VCaP (cell line): Measurements from ENCODE around the gene USP20.
A peak's percentile ranks its signal among the peaks of the same experiment; 100 is the strongest.

ENCODE experiments used
- H3K27ac ChIP-seq: fragments of 450-650 bp; 2 replicates; pipeline ENCODE4 v1.5.1; 2017
- CTCF ChIP-seq: fragments of 450-650 bp; conservative IDR thresholded peaks from 2 replicates; pipeline ENCODE4 v1.5.1; 2017; ENCODE audit warnings: mild to moderate bottlenecking, moderate library complexity

USP20 gene

GRCh38 chr9:129879991-129880653, 44.9 kb downstream of the USP20 start:
- no peak overlapping the region for H3K27ac ChIP-seq
- no peak for TF ChIP-seq CTCF

- TF ChIP-seq CTCF, result no peak
- H3K27ac ChIP-seq, result no peak overlapping the region
These were observed 45.6 kb downstream of the USP20 start for GRCh38 chr9:129880654-129881546.

- no peak for TF ChIP-seq CTCF
- H3K27ac ChIP-seq, result no peak overlapping the region
These were observed 46.5 kb downstream of the USP20 start for GRCh38 chr9:129881547-129882324.

GRCh38 chr9:129884220-129885017, 49.2 kb downstream of the USP20 start:
- H3K27ac ChIP-seq, result peak overlapping the region; percentile 91
- no peak for TF ChIP-seq CTCF

- no peak for TF ChIP-seq CTCF
- peak overlapping the region; percentile 91 for H3K27ac ChIP-seq
These were observed 49.9 kb downstream of the USP20 start for GRCh38 chr9:129885018-129885669.

GRCh38 chr9:129885670-129886106, 50.4 kb downstream of the USP20 start:
- H3K27ac ChIP-seq, result peak overlapping the region; percentile 91
- peak; percentile 96 for TF ChIP-seq CTCF
